ENCODE results near the gene MRPL17. TPM values are rescaled to one million over a fixed set of nuclear protein-coding genes. Genes with fewer than 3 reads are reported as not detected.

MRPL17 gene
- total RNA-seq, 1 experiment from 2014 or later: 75.0 TPM

GRCh38 chr11:6638429-6638828 is 44.7 kb downstream of the MRPL17 start:
- H3K4me1 ChIP-seq (ENCODE audit: control insufficient read depth in 1 of 2, insufficient read depth in 2 of 2, low read length in 2 of 2): peaks cover 6 to 14% of the 10 kb centered on the region in 2 experiments; a peak in 3 of 4 replicates
- no peaks in the 10 kb centered on the region for H3K36me3 ChIP-seq (ENCODE audit: control insufficient read depth in 1 of 2, insufficient read depth in 2 of 2, low read length in 2 of 2)
- RAD21 ChIA-PET (ENCODE audit: low non-redundant PET in 1 of 2, low total read pairs in 2 of 2, uncharacterized antibody in 2 of 2, unreplicated experiment in 2 of 2): no interaction called here
- POLR2A ChIA-PET: no interaction called here
- H3K79me2 ChIP-seq (ENCODE audit: insufficient read depth, low read length): no peaks in the 10 kb centered on the region
- H3K9me3 ChIP-seq (ENCODE audit: control insufficient read depth in 1 of 2, insufficient read depth in 1 of 2, low read depth in 1 of 2, low read length in 2 of 2): no peaks in the 10 kb centered on the region
- no peak overlapping the region for H3K9ac ChIP-seq (ENCODE audit: low read length)
- CTCF ChIA-PET: interaction anchor here (1.0 kb wide), 1 partner anchor 259 kb away, joined by 3 read pairs; no protein-coding TSS in a partner anchor
- intact Hi-C loops (cut with micrococcal nuclease): no loop called here
- no peak overlapping the region for H2AFZ ChIP-seq (ENCODE audit: low read depth, low read length, poor library complexity, severe bottlenecking)
- H3K9me2 ChIP-seq (ENCODE audit: insufficient read depth): no peaks in the 10 kb centered on the region
- no peaks in the 10 kb centered on the region for H3K27me3 ChIP-seq (ENCODE audit: insufficient read depth, low read length)
- DNase-seq (ENCODE audit: low read depth, low spot score) (no peak), ATAC-seq (0 out of 2 replicates have a peak, but pooled peaks have one; percentile 12)
- no peak overlapping the region for H3K27ac ChIP-seq (ENCODE audit: low read depth, low read length)
- TF ChIP-seq CTCF (IDR thresholded peaks at IDR 0.05 in 2 of 3, conservative IDR thresholded peaks at IDR 0.05 in 1 of 3; ENCODE audit: borderline replicate concordance in 1 of 3, insufficient read depth in 1 of 3, low read depth in 2 of 3, low read length in 2 of 3) (0 out of 6 replicates have a peak, but pooled peaks of 1 of the 3 experiments have one; percentile 4), EZH2 (IDR thresholded peaks at IDR 0.05) (no peak)
- no peak overlapping the region for H3K4me3 ChIP-seq (replicated peaks in 1 of 2; ENCODE audit: low read depth in 1 of 2, low read length in 2 of 2)
- no TSS peak for BruUV-seq (replicated peaks)
- no peaks in the 10 kb centered on the region for H4K20me1 ChIP-seq (ENCODE audit: insufficient read depth)
- no peak overlapping the region for H3K4me2 ChIP-seq (ENCODE audit: low read length)

- Histone ChIP-seq H3K27me3 (ENCODE audit: insufficient read depth, low read length) (no peaks in the 10 kb centered on the region), H3K4me3 (replicated peaks in 1 of 2; ENCODE audit: low read depth in 1 of 2, low read length in 2 of 2) (no peak overlapping the region), H3K4me1 (ENCODE audit: control insufficient read depth in 1 of 2, insufficient read depth in 2 of 2, low read length in 2 of 2) (peaks cover 6 to 14% of the 10 kb centered on the region in 2 experiments; a peak in 3 of 4 replicates), H3K27ac (ENCODE audit: low read depth, low read length) (no peak overlapping the region), H2AFZ (ENCODE audit: low read depth, low read length, poor library complexity, severe bottlenecking) (no peak overlapping the region), H3K9me2 (ENCODE audit: insufficient read depth) (no peaks in the 10 kb centered on the region), H3K9ac (ENCODE audit: low read length) (no peak overlapping the region), H3K79me2 (ENCODE audit: insufficient read depth, low read length) (no peaks in the 10 kb centered on the region), H4K20me1 (ENCODE audit: insufficient read depth) (no peaks in the 10 kb centered on the region), H3K4me2 (ENCODE audit: low read length) (no peak overlapping the region), H3K36me3 (ENCODE audit: control insufficient read depth in 1 of 2, insufficient read depth in 2 of 2, low read length in 2 of 2) (no peaks in the 10 kb centered on the region), H3K9me3 (ENCODE audit: control insufficient read depth in 1 of 2, insufficient read depth in 1 of 2, low read depth in 1 of 2, low read length in 2 of 2) (no peaks in the 10 kb centered on the region)
- intact Hi-C loops (cut with micrococcal nuclease): no loop called here
- ChIA-PET CTCF (no interaction called here), RAD21 (ENCODE audit: low non-redundant PET in 1 of 2, low total read pairs in 2 of 2, uncharacterized antibody in 2 of 2, unreplicated experiment in 2 of 2) (no interaction called here), POLR2A (no interaction called here)
- no TSS peak for BruUV-seq (replicated peaks)
- peak; percentile 39; the same call in 1 of the 2 replicates for ATAC-seq
- no peak for DNase-seq (ENCODE audit: low read depth, low spot score)
- TF ChIP-seq TCF7L2 (IDR thresholded peaks at IDR 0.05; ENCODE audit: borderline replicate concordance, extremely low read depth, insufficient read depth, insufficient read length): no peak
- no peak for TF ChIP-seq CTCF (IDR thresholded peaks at IDR 0.05 in 2 of 3, conservative IDR thresholded peaks at IDR 0.05 in 1 of 3; ENCODE audit: borderline replicate concordance in 1 of 3, insufficient read depth in 1 of 3, low read depth in 2 of 3, low read length in 2 of 3)
- TF ChIP-seq EGR1 (IDR thresholded peaks at IDR 0.05; ENCODE audit: low read depth): no peak
- no peak for TF ChIP-seq FOSL1 (IDR thresholded peaks at IDR 0.05; ENCODE audit: low read depth)
- TF ChIP-seq POLR2AphosphoS5 (IDR thresholded peaks at IDR 0.05; ENCODE audit: low read depth, low read length): no peak
- no peak for TF ChIP-seq JUND (IDR thresholded peaks at IDR 0.05)
- TF ChIP-seq EZH2phosphoT487 (IDR thresholded peaks at IDR 0.05; ENCODE audit: borderline replicate concordance): no peak
- no peak for TF ChIP-seq CEBPB (IDR thresholded peaks at IDR 0.05; ENCODE audit: low read depth)
- TF ChIP-seq YY1 (IDR thresholded peaks at IDR 0.05; ENCODE audit: extremely low read depth, insufficient replicate concordance, low read depth, low read length): no peak
- TF ChIP-seq ZBTB33 (IDR thresholded peaks at IDR 0.05; ENCODE audit: extremely low read depth, insufficient replicate concordance, low read length): no peak
- TF ChIP-seq EZH2 (IDR thresholded peaks at IDR 0.05): no peak
- TF ChIP-seq SIN3A (IDR thresholded peaks at IDR 0.05; ENCODE audit: low read depth): no peak
- no peak for TF ChIP-seq POLR2A (IDR thresholded peaks at IDR 0.05; ENCODE audit: borderline replicate concordance, extremely low read depth, insufficient read depth, insufficient read length)
- TF ChIP-seq RAD21 (IDR thresholded peaks at IDR 0.05; ENCODE audit: low read depth): no peak
These were observed 45.3 kb downstream of the MRPL17 start for GRCh38 chr11:6637871-6638270.
